ENCODE measurements around the gene ACP1. TPM values are rescaled to one million over a fixed set of nuclear protein-coding genes. Genes with fewer than 3 reads are reported as not detected.

Gene ACP1
- total RNA-seq, 2 donors from 2014 or later = 141 to 163 TPM

GRCh38 chr2:259789-260331 lies 4.9 kb upstream of the ACP1 start:
- Mint-ChIP-seq H3K27me3 (ENCODE audit: low read depth) (no peaks in the 10 kb centered on the region), H3K36me3 (ENCODE audit: insufficient read depth in 2 of 2) (peaks cover 11 to 19% of the 10 kb centered on the region in 2 donors), H3K4me3 (no peak overlapping the region), H3K9me3 (peaks cover 0 to 10% of the 10 kb centered on the region in 2 donors), H3K4me1 (ENCODE audit: low read depth) (no peaks in the 10 kb centered on the region), H3K27ac (no peak overlapping the region)
- DNase-seq (no peak), ATAC-seq (replicated peaks in 1 of 2) (no peak)

DNA sequence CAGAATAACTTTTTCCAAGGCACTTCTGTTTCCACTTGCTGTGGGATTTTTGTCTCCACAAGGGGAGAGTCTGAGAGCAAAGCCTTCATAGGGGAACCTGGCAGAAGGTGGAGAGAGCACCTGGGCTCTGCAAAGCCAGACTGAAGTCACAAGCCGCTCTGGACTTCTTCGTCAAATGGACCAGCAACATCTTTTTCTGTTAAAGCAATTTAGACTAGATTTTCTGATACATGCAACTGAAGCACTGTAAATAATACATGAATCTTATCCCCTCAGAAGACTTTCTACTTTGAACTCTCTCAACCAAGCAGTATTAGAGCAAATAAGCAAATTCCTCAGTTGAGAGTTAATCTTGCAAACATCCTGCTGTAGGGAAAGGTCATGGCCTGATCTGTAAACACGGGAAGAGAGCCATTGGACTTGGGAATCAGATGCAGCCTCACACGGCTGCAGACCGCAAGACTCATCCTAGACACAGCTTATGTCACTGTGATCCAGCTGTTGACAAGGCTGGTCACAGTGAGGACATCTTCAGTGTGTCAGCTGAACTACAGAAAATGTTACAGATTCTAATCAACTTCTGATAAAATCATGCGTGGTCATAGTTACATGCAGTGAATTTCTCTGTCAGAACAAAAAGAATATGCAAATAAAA lies 4.1 kb upstream of the ACP1 start:
- Mint-ChIP-seq H3K4me3 (no peak overlapping the region), H3K27ac (no peak overlapping the region), H3K36me3 (ENCODE audit: insufficient read depth in 2 of 2) (peaks cover 11 to 19% of the 10 kb centered on the region in 2 donors), H3K4me1 (ENCODE audit: low read depth) (peaks cover 2% of the 10 kb centered on the region), H3K9me3 (peaks cover 0 to 10% of the 10 kb centered on the region in 2 donors), H3K27me3 (ENCODE audit: low read depth) (no peaks in the 10 kb centered on the region)
- ATAC-seq (replicated peaks in 1 of 2) (no peak), DNase-seq (no peak)

GRCh38 chr2:262117-262516 lies 2.6 kb upstream of the ACP1 start:
- H3K4me3 Mint-ChIP-seq = no peak overlapping the region
- H3K27ac Mint-ChIP-seq = no peak overlapping the region
- peaks cover 0 to 10% of the 10 kb centered on the region in 2 donors for H3K9me3 Mint-ChIP-seq
- no peaks in the 10 kb centered on the region for H3K27me3 Mint-ChIP-seq (ENCODE audit: low read depth)
- ATAC-seq (replicated peaks in 1 of 2) (no peak), DNase-seq (no peak)
- H3K4me1 Mint-ChIP-seq (ENCODE audit: low read depth) = peaks cover 17% of the 10 kb centered on the region
- peaks cover 13 to 23% of the 10 kb centered on the region in 2 donors for H3K36me3 Mint-ChIP-seq (ENCODE audit: insufficient read depth in 2 of 2)

GRCh38 chr2:263022-263738 lies 1.6 kb upstream of the ACP1 start:
- peaks cover 13 to 19% of the 10 kb centered on the region in 2 donors for H3K36me3 Mint-ChIP-seq (ENCODE audit: insufficient read depth in 2 of 2)

DNA sequence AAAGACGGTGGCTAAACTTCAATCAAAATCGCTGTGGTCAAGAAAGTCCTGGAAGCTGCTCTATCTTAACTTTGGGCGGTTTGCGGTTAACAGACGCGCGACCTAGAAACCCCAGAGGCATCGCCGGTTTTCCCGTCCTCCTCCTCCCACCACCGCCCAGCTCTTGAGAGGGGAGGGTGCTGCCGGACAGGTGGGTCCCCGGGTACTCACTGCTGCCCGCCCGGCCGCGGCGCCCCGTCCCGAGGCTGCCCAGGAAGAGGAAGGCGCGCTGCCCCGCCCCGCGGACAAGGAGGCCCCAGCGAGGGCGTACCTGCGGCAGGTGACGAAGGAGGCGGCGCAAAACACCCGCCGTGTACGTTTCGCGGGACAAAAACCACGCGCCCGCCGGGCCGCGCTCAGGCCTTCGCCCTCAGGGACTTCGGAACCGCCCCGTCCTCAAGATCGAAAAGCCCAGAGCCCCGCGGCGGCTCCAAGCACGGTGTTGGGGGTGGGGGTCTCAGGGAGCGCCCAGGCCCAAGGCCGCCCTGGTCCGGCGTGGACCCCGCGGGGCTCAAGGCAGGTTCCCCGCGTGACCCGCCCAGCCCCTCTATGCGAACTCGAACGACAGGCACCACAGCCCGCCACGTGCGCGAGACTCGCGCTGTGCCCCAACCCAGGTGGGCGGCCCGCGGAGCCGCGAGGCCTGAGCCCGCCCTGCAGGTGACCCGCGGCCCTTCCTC lies 814 bp upstream of the ACP1 start, which contains the start of gene SH3YL1:
Gene SH3YL1, minus strand, starts transcription at position 259 of the 719 bp plus-strand sequence. Its CDS starts 48 bp downstream, at position 211.
- Mint-ChIP-seq H3K27me3 (ENCODE audit: low read depth) (no peaks in the 10 kb centered on the region), H3K27ac (peak within 1 kb of the TSS; percentile 93), H3K4me3 (peak within 1 kb of the TSS; percentile 90 to 93), H3K36me3 (ENCODE audit: insufficient read depth in 2 of 2) (peaks cover 5 to 12% of the 10 kb centered on the region in 2 donors), H3K9me3 (peaks cover 0 to 2% of the 10 kb centered on the region in 2 donors), H3K4me1 (ENCODE audit: low read depth) (peaks cover 32% of the 10 kb centered on the region)
- DNase-seq (peak; percentile 57 to 64), ATAC-seq (replicated peaks in 1 of 2) (peak; percentile 30 to 43)

More at GRCh38 chr2:263022-263738, 1.6 kb upstream of the ACP1 start:
- Mint-ChIP-seq H3K4me1 (ENCODE audit: low read depth) (peaks cover 25% of the 10 kb centered on the region), H3K9me3 (peaks cover 0 to 9% of the 10 kb centered on the region in 2 donors), H3K27ac (peak overlapping the region; percentile 61), H3K27me3 (ENCODE audit: low read depth) (no peaks in the 10 kb centered on the region), H3K4me3 (peak overlapping the region; percentile 82 to 90)
- no peak for DNase-seq
- no peak for ATAC-seq (replicated peaks in 1 of 2)

- peaks cover 6 to 16% of the 10 kb centered on the region in 2 donors for H3K36me3 Mint-ChIP-seq (ENCODE audit: insufficient read depth in 2 of 2)
- ATAC-seq (replicated peaks in 1 of 2) (no peak), DNase-seq (no peak)
- peaks cover 58% of the 10 kb centered on the region for H3K4me1 Mint-ChIP-seq (ENCODE audit: low read depth)
- peak overlapping the region; percentile 20 for H3K27ac Mint-ChIP-seq
- no peaks in the 10 kb centered on the region for H3K27me3 Mint-ChIP-seq (ENCODE audit: low read depth)
- H3K9me3 Mint-ChIP-seq = no peaks in the 10 kb centered on the region
- H3K4me3 Mint-ChIP-seq = peak overlapping the region in 1 of 2 donors; percentile 52
Observed at GRCh38 chr2:268323-268722, 3.6 kb downstream of the ACP1 start.

- DNase-seq (no peak), ATAC-seq (replicated peaks in 1 of 2) (no peak)
- Mint-ChIP-seq H3K27ac (peak overlapping the region; percentile 89), H3K27me3 (ENCODE audit: low read depth) (no peaks in the 10 kb centered on the region), H3K4me3 (no peak overlapping the region), H3K36me3 (ENCODE audit: insufficient read depth in 2 of 2) (peaks cover 6 to 16% of the 10 kb centered on the region in 2 donors), H3K4me1 (ENCODE audit: low read depth) (peaks cover 58% of the 10 kb centered on the region), H3K9me3 (no peaks in the 10 kb centered on the region)
Observed at GRCh38 chr2:269356-270030, 4.7 kb downstream of the ACP1 start.

DNA sequence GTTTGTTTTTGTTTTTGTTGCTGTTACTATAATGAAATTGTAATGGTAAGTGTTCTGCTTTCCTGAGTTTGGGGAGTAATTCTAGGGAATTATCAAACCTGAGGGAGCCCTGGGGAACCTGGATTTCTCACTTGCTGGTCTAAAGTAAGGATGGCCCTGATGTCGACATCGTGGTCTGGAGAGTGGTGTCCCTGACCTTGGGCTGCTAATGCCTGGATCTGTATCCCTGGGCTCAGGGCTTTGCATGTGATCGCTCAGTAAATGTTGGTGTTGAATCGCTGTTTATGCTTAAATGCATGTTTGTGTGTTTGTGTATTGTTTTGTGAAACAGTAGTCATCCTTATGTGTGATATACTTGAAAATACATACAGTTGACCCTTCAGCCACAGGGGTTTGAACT lies 6.1 kb downstream of the ACP1 start:
- Mint-ChIP-seq H3K9me3 (no peaks in the 10 kb centered on the region), H3K4me3 (no peak overlapping the region), H3K36me3 (ENCODE audit: insufficient read depth in 2 of 2) (peaks cover 4 to 17% of the 10 kb centered on the region in 2 donors), H3K4me1 (ENCODE audit: low read depth) (peaks cover 54% of the 10 kb centered on the region), H3K27ac (peak overlapping the region; percentile 77), H3K27me3 (ENCODE audit: low read depth) (no peaks in the 10 kb centered on the region)
- ATAC-seq (replicated peaks in 1 of 2) (no peak), DNase-seq (no peak)

- Mint-ChIP-seq H3K4me1 (ENCODE audit: low read depth) (peaks cover 43% of the 10 kb centered on the region), H3K9me3 (no peaks in the 10 kb centered on the region), H3K4me3 (no peak overlapping the region), H3K27me3 (ENCODE audit: low read depth) (no peaks in the 10 kb centered on the region), H3K36me3 (ENCODE audit: insufficient read depth in 2 of 2) (peaks cover 3 to 15% of the 10 kb centered on the region in 2 donors), H3K27ac (no peak overlapping the region)
- DNase-seq (no peak), ATAC-seq (replicated peaks in 1 of 2) (no peak)
Observed at GRCh38 chr2:271917-272316, 7.2 kb downstream of the ACP1 start.

DNA sequence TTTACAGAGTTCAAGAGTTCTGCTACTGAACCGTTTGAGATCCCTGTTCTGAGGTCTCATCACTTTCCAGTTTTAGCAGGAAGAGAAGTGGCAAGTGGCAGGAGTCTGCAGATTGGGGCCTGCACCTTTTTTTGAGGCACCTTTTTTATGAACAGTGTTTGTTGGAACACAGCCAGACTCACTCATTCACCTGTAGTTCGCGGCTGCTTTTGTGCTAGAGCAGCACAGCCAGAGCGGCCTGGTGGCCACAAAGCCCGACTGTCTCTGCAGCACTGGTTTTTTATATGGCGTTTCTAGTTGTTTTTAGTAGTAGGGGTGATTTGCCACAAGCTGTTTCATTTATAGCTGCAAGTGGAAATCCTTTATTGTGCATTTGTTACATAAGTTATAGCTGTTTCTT lies 8.6 kb downstream of the ACP1 start:
- H3K9me3 Mint-ChIP-seq = no peaks in the 10 kb centered on the region
- no peak overlapping the region for H3K4me3 Mint-ChIP-seq
- no peak for ATAC-seq (replicated peaks in 1 of 2)
- H3K27me3 Mint-ChIP-seq (ENCODE audit: low read depth) = no peaks in the 10 kb centered on the region
- H3K4me1 Mint-ChIP-seq (ENCODE audit: low read depth) = peaks cover 32% of the 10 kb centered on the region
- peaks cover 3 to 19% of the 10 kb centered on the region in 2 donors for H3K36me3 Mint-ChIP-seq (ENCODE audit: insufficient read depth in 2 of 2)
- H3K27ac Mint-ChIP-seq = no peak overlapping the region
- DNase-seq = no peak

- Mint-ChIP-seq H3K27ac (no peak overlapping the region), H3K4me1 (ENCODE audit: low read depth) (peaks cover 21% of the 10 kb centered on the region), H3K36me3 (ENCODE audit: insufficient read depth in 2 of 2) (peaks cover 3 to 22% of the 10 kb centered on the region in 2 donors), H3K9me3 (no peaks in the 10 kb centered on the region), H3K4me3 (no peak overlapping the region), H3K27me3 (ENCODE audit: low read depth) (no peaks in the 10 kb centered on the region)
- no peak for ATAC-seq (replicated peaks in 1 of 2)
- DNase-seq = no peak
Observed at GRCh38 chr2:274503-274902, 9.8 kb downstream of the ACP1 start.

- DNase-seq = no peak
- peaks cover 3 to 21% of the 10 kb centered on the region in 2 donors for H3K36me3 Mint-ChIP-seq (ENCODE audit: insufficient read depth in 2 of 2)
- no peak overlapping the region for H3K27ac Mint-ChIP-seq
- ATAC-seq (replicated peaks in 1 of 2) = no peak
- H3K27me3 Mint-ChIP-seq (ENCODE audit: low read depth) = no peaks in the 10 kb centered on the region
- no peaks in the 10 kb centered on the region for H3K9me3 Mint-ChIP-seq
- no peak overlapping the region for H3K4me3 Mint-ChIP-seq
- peaks cover 11% of the 10 kb centered on the region for H3K4me1 Mint-ChIP-seq (ENCODE audit: low read depth)
Observed at GRCh38 chr2:275466-275865, 10.7 kb downstream of the ACP1 start.
